ENCODE results near the gene PDCD2L.

GRCh38 chr19:34452723-34453122 is 48.5 kb downstream of the PDCD2L start:
- TF ChIP-seq CTCF (IDR thresholded peaks at IDR 0.05) (no peak), POLR2A (IDR thresholded peaks at IDR 0.05) (no peak), EP300 (IDR thresholded peaks at IDR 0.05) (no peak), POLR2AphosphoS5 (IDR thresholded peaks at IDR 0.05) (no peak)
